ENCODE results near the gene F11. TPM values are rescaled to one million over a fixed set of nuclear protein-coding genes. Genes with fewer than 3 reads are reported as not detected.

Gene F11
- total and polyA plus RNA-seq, 2 experiments from 2014 or later = 7.1 to 9.5 TPM

DNA sequence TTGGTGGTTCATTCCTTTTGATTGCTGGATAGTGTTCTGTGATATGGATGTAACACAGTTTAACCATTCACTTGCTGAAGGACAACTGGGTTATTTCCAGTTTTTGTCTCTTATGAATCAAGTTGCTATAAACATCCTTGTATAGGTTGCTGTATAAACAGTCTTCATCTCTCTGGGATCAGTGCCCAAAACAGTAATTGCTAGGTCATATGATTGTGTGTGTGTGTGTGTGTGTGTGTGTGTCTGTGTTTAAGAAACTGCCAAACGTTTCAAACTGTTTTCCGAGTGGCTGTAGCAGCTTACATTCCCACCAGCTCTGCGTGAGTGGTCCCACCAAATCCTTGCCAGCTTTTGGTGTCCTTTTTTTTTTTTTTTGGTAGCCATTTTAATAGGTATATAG is 60.4 kb downstream of the F11 start:
- no peaks in the 10 kb centered on the region for H4K20me1 ChIP-seq (ENCODE audit: insufficient read depth, poor library complexity, severe bottlenecking)
- no peaks in the 10 kb centered on the region for H3K79me2 ChIP-seq
- peaks cover 3% of the 10 kb centered on the region for H3K9me3 ChIP-seq (ENCODE audit: low read depth)
- no peaks in the 10 kb centered on the region for H3K4me1 ChIP-seq (ENCODE audit: insufficient read depth)
- no peak overlapping the region for H3K4me3 ChIP-seq
- no peaks in the 10 kb centered on the region for H3K27me3 ChIP-seq
- H3K36me3 ChIP-seq (replicated peaks; ENCODE audit: insufficient read depth, low read depth) = no peaks in the 10 kb centered on the region
- TF ChIP-seq EZH2 (IDR thresholded peaks at IDR 0.05; ENCODE audit: borderline replicate concordance) = no peak
- no peak overlapping the region for H3K4me2 ChIP-seq
- H2AFZ ChIP-seq = no peak overlapping the region
- WGBS (ENCODE audit: low lambda C conversion rate, missing lambda C conversion rate) = 66% methylated on average over 3 of the region's 3 CpGs
- DNase-seq (ENCODE audit: low spot score) = no peak
- no peaks in the 10 kb centered on the region for H3K9me2 ChIP-seq (replicated peaks; ENCODE audit: insufficient read depth)
- H3K27ac ChIP-seq = no peak overlapping the region

DNA sequence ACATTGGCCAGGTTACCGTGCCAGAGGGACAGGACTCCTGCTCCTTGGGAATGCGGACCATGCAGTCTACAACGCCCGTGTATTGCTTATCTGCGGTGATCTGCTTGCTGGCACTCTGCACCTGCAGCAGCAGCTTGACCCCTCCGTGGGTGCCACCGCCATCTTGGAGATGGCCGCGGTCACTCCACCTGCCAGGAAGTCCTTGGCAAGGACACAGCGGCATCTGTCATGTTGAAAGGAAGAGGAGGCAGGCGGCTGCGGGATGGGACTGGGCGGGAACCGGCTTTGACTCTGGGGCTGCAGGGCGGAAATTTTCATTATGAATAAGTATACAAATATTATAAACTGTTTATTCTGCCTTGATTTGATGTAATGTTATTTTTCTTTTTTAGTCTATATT is 63.4 kb downstream of the F11 start:
- DNase-seq (ENCODE audit: low spot score) = no peak
- no peaks in the 10 kb centered on the region for H3K9me2 ChIP-seq (replicated peaks; ENCODE audit: insufficient read depth)
- no peak overlapping the region for H3K4me3 ChIP-seq
- H3K36me3 ChIP-seq (replicated peaks; ENCODE audit: insufficient read depth, low read depth) = no peaks in the 10 kb centered on the region
- H2AFZ ChIP-seq = no peak overlapping the region
- H3K9me3 ChIP-seq (ENCODE audit: low read depth) = peaks cover 6% of the 10 kb centered on the region
- no peak overlapping the region for H3K27ac ChIP-seq
- TF ChIP-seq EZH2phosphoT487 (IDR thresholded peaks at IDR 0.05; ENCODE audit: low read depth, severe bottlenecking, unreplicated experiment) (no peak), CTCF (IDR thresholded peaks at IDR 0.05; ENCODE audit: poor library complexity) (no peak), EZH2 (IDR thresholded peaks at IDR 0.05; ENCODE audit: borderline replicate concordance) (no peak)
- H3K4me2 ChIP-seq = no peak overlapping the region
- H4K20me1 ChIP-seq (ENCODE audit: insufficient read depth, poor library complexity, severe bottlenecking) = no peaks in the 10 kb centered on the region
- no peaks in the 10 kb centered on the region for H3K79me2 ChIP-seq
- H3K27me3 ChIP-seq = no peaks in the 10 kb centered on the region
- 96% methylated on average over 15 of the region's 15 CpGs for WGBS (ENCODE audit: low lambda C conversion rate, missing lambda C conversion rate)
- H3K4me1 ChIP-seq (ENCODE audit: insufficient read depth) = no peaks in the 10 kb centered on the region

DNA sequence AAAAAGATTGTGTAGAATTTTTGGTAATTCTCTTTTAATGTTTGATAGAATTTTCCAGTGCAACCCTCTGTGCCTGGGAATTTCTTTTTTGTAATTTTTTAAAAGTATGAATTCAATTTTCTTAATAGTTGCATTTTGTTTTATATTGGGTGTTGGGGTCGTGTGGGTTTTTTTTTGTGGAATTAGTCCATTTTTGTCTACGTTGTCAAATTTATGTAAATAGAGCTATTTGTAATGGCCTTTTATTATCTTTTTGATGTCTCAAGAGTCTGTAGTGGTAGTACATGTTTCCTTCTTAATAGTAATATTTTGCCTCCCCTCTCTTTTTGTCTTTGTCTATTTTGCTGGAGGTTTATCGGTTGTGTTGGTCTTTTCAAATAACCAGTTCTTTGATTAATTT is 64.4 kb downstream of the F11 start:
- no peak for TF ChIP-seq CTCF (IDR thresholded peaks at IDR 0.05; ENCODE audit: poor library complexity)
- TF ChIP-seq EZH2phosphoT487 (IDR thresholded peaks at IDR 0.05; ENCODE audit: low read depth, severe bottlenecking, unreplicated experiment) = no peak
- TF ChIP-seq EZH2 (IDR thresholded peaks at IDR 0.05; ENCODE audit: borderline replicate concordance) = no peak
- no peaks in the 10 kb centered on the region for H3K4me1 ChIP-seq (ENCODE audit: insufficient read depth)
- 94% methylated on average over 3 of the region's 3 CpGs for WGBS (ENCODE audit: low lambda C conversion rate, missing lambda C conversion rate)
- no peak overlapping the region for H2AFZ ChIP-seq
- H3K4me3 ChIP-seq = no peak overlapping the region
- H3K9me2 ChIP-seq (replicated peaks; ENCODE audit: insufficient read depth) = no peaks in the 10 kb centered on the region
- no peaks in the 10 kb centered on the region for H3K79me2 ChIP-seq
- no peaks in the 10 kb centered on the region for H4K20me1 ChIP-seq (ENCODE audit: insufficient read depth, poor library complexity, severe bottlenecking)
- no peak overlapping the region for H3K27ac ChIP-seq
- H3K9me3 ChIP-seq (ENCODE audit: low read depth) = peaks cover 6% of the 10 kb centered on the region
- H3K36me3 ChIP-seq (replicated peaks; ENCODE audit: insufficient read depth, low read depth) = no peaks in the 10 kb centered on the region
- no peak overlapping the region for H3K4me2 ChIP-seq
- H3K27me3 ChIP-seq = no peaks in the 10 kb centered on the region
- DNase-seq (ENCODE audit: low spot score) = no peak

- Histone ChIP-seq H3K9me3 (ENCODE audit: low read depth) (peaks cover 6% of the 10 kb centered on the region), H3K4me2 (no peak overlapping the region), H3K36me3 (replicated peaks; ENCODE audit: insufficient read depth, low read depth) (no peaks in the 10 kb centered on the region), H3K4me1 (ENCODE audit: insufficient read depth) (no peaks in the 10 kb centered on the region), H3K27me3 (no peaks in the 10 kb centered on the region), H4K20me1 (ENCODE audit: insufficient read depth, poor library complexity, severe bottlenecking) (no peaks in the 10 kb centered on the region), H2AFZ (no peak overlapping the region), H3K79me2 (no peaks in the 10 kb centered on the region), H3K27ac (no peak overlapping the region), H3K4me3 (no peak overlapping the region), H3K9me2 (replicated peaks; ENCODE audit: insufficient read depth) (no peaks in the 10 kb centered on the region)
- DNase-seq (ENCODE audit: low spot score) = no peak
- no peak for TF ChIP-seq EZH2 (IDR thresholded peaks at IDR 0.05; ENCODE audit: borderline replicate concordance)
- 64% methylated on average over 1 of the region's 1 CpG for WGBS (ENCODE audit: low lambda C conversion rate, missing lambda C conversion rate)
Observed at GRCh38 chr4:186335793-186336192, 69.8 kb downstream of the F11 start.

Other genes with a start within 250 kb of the F11 start
- gene TLR3, start 197.0 kb upstream of the F11 start, total RNA-seq = 1.8 and 7.3 TPM in 2 replicates
- gene TLR3, start 197.0 kb upstream of the F11 start, polyA plus RNA-seq = 1.6 and 4.6 TPM in 2 replicates
- gene FAM149A, start 161.5 kb upstream of the F11 start, total RNA-seq = 6.7 and 7.0 TPM in 2 replicates
- 3.7 and 6.9 TPM in 2 replicates for gene FAM149A, start 161.5 kb upstream of the F11 start, polyA plus RNA-seq
- gene CYP4V2, start 74.6 kb upstream of the F11 start, total RNA-seq = 17.5 and 24.6 TPM in 2 replicates
- gene CYP4V2, start 74.6 kb upstream of the F11 start, polyA plus RNA-seq = 8.0 and 12.2 TPM in 2 replicates
- 16.1 and 20.3 TPM in 2 replicates for gene KLKB1, start 38.7 kb upstream of the F11 start, total RNA-seq
- 7.7 and 8.8 TPM in 2 replicates for gene KLKB1, start 38.7 kb upstream of the F11 start, polyA plus RNA-seq